CD4-positive, alpha-beta T cell treated with Interferon gamma for 1 hour (primary cell): ENCODE results near the gene SPDYE16.
"Not testable (repeated sequence)": the region's sequence is repeated elsewhere in the genome, so short reads cannot be mapped to it uniquely, and the experiment has no call there.

Source experiments
- DNase-seq: peaks from one replicate; pipeline ENCODE4 v3.0.0-alpha.2; 2020

Gene SPDYE16

GRCh38 chr7:76543197-76543596 is at the start of gene SPDYE16:
Gene SPDYE16 (minus strand): TSS chr7:76543297. CDS start chr7:76541459, 1,838 bp downstream.
- DNase-seq: not testable (repeated sequence)

GRCh38 chr7:76592694-76593093 is 49.6 kb upstream of the SPDYE16 start:
- DNase-seq: not testable (repeated sequence)

GRCh38 chr7:76591602-76592304 is 48.7 kb upstream of the SPDYE16 start:
- DNase-seq: not testable (repeated sequence)

GRCh38 chr7:76591033-76591432 is 47.9 kb upstream of the SPDYE16 start:
- DNase-seq: not testable (repeated sequence)

GRCh38 chr7:76588586-76588985 is 45.5 kb upstream of the SPDYE16 start:
- DNase-seq: not testable (repeated sequence)

GRCh38 chr7:76586585-76587315 is 43.7 kb upstream of the SPDYE16 start:
- not testable (repeated sequence) for DNase-seq

GRCh38 chr7:76583636-76584281 is 40.7 kb upstream of the SPDYE16 start:
- DNase-seq: not testable (repeated sequence)

- not testable (repeated sequence) for DNase-seq
Observed at GRCh38 chr7:76582848-76583631, 39.9 kb upstream of the SPDYE16 start.

GRCh38 chr7:76575919-76576655 is 33.0 kb upstream of the SPDYE16 start:
- DNase-seq: not testable (repeated sequence)

- DNase-seq: not testable (repeated sequence)
Observed at GRCh38 chr7:76575431-76575830, 32.3 kb upstream of the SPDYE16 start.

- not testable (repeated sequence) for DNase-seq
Observed at GRCh38 chr7:76572296-76572695, 29.2 kb upstream of the SPDYE16 start.

- DNase-seq: not testable (repeated sequence)
Observed at GRCh38 chr7:76570324-76570775, 27.3 kb upstream of the SPDYE16 start.

GRCh38 chr7:76568742-76569141 is 25.6 kb upstream of the SPDYE16 start:
- not testable (repeated sequence) for DNase-seq

GRCh38 chr7:76567753-76568152 is 24.7 kb upstream of the SPDYE16 start:
- not testable (repeated sequence) for DNase-seq

- not testable (repeated sequence) for DNase-seq
Observed at GRCh38 chr7:76567311-76567710, 24.2 kb upstream of the SPDYE16 start.

GRCh38 chr7:76565001-76565400 is 21.9 kb upstream of the SPDYE16 start:
- not testable (repeated sequence) for DNase-seq

GRCh38 chr7:76561342-76561741 is 18.2 kb upstream of the SPDYE16 start:
- DNase-seq: not testable (repeated sequence)

GRCh38 chr7:76560157-76560556 is 17.1 kb upstream of the SPDYE16 start:
- DNase-seq: not testable (repeated sequence)

GRCh38 chr7:76559685-76560084 is 16.6 kb upstream of the SPDYE16 start:
- not testable (repeated sequence) for DNase-seq

GRCh38 chr7:76551992-76552391 is 8.9 kb upstream of the SPDYE16 start:
- DNase-seq: not testable (repeated sequence)

- not testable (repeated sequence) for DNase-seq
Observed at GRCh38 chr7:76549855-76550248, 6.8 kb upstream of the SPDYE16 start.
